GM12892 (cell line): ENCODE measurements around the gene BNC1.

ENCODE experiments used
- POLR2A ChIP-seq: IDR thresholded peaks from 2 replicates; pipeline ENCODE4 v1.6.1; 2011; ENCODE audit warnings: low read depth, low read length, control low read depth
- POLR2AphosphoS5 ChIP-seq: IDR thresholded peaks from 2 replicates; pipeline ENCODE4 v1.6.1; 2011; ENCODE audit warnings: low read depth, low read length, control low read depth

DNA sequence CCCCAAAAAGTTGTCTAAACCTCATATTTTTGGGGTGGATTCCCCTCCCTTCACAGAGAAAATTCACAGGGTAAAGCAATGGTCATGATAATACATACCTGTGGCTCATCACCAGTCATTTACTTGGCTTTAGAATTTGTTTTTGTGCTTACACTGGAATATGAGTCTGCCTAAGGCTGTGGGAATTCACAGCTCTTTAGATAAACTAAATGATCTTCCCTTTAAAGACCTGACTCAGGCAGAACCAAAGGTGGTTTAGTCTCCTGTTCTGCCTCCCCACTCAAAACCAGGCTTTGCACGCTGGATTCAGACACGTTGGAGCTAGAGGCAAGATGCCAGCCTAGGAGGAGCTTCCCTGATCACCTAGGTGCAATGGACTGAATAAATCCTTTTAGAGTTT lies 40.3 kb upstream of the BNC1 start:
- TF ChIP-seq POLR2AphosphoS5 = no peak
- no peak for TF ChIP-seq POLR2A
